Spleen (tissue), 7 donors: ENCODE results near the gene OSBPL10.
"Not testable (repeated sequence)": the region's sequence is repeated elsewhere in the genome, so short reads cannot be mapped to it uniquely, and the experiment has no call there.

Source experiments
- POLR2A ChIP-seq, 3 donors: fragments of 450-650 bp; IDR thresholded peaks; one replicate each; pipeline ENCODE4 v1.5.1; 2017; ENCODE audit warnings: antibody characterized with exemption in 3 of 3, mild to moderate bottlenecking in 1 of 3
- POLR2AphosphoS5 ChIP-seq, 3 donors: sonication (generic); formaldehyde crosslinking; IDR thresholded peaks; one replicate each; pipeline ENCODE4 v1.5.1; 2017; ENCODE audit warnings: antibody characterized with exemption in 3 of 3
- TF ChIP-seq, protein P1 (sequence below), 11 experiments: fragments of 200-600 bp in 7 of 11; fragments of 450-650 bp in 4 of 11; sonication (generic) in 4 of 11; IDR thresholded peaks in 8 of 11; conservative IDR thresholded peaks in 3 of 11; 1 replicate in 7 of 11; 2 replicates in 4 of 11; pipeline versions ENCODE4 v1.4.0 to v1.8.0; 2016 to 2021; ENCODE audit warnings: antibody characterized with exemption in 11 of 11, inconsistent platforms in 4 of 11, mild to moderate bottlenecking in 1 of 11
- donor health status: DM: no; HTN: no; CAD: no; lungs with moderate emphysema.
- donor health status: DM: no; HTN: no; CAD: no.
- donor health status: DM: no; HTN: no; CAD: no.

DNA sequence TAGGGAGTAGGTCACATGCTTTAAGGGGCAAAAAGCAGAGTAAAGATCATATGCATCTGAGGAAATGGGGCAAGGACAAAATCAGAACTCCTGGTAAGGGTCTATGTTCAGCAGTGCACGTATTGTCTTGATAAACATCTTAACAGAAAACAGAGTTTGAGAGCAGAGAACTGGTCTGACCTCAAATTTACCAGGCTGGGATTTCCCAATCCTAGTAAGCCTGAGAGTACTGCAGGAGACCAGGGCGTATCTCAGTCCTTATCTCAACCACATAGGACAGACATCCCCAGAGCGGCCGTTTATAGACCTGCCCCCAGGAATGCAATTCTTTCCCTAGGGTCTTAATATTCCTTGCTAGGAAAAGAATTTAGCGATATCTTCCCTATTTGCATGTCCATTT lies 14.0 kb upstream of the OSBPL10 start:
- not testable (repeated sequence) for TF ChIP-seq POLR2A, POLR2AphosphoS5 (IDR thresholded peaks at IDR 0.05)
- TF ChIP-seq, protein P1, sequence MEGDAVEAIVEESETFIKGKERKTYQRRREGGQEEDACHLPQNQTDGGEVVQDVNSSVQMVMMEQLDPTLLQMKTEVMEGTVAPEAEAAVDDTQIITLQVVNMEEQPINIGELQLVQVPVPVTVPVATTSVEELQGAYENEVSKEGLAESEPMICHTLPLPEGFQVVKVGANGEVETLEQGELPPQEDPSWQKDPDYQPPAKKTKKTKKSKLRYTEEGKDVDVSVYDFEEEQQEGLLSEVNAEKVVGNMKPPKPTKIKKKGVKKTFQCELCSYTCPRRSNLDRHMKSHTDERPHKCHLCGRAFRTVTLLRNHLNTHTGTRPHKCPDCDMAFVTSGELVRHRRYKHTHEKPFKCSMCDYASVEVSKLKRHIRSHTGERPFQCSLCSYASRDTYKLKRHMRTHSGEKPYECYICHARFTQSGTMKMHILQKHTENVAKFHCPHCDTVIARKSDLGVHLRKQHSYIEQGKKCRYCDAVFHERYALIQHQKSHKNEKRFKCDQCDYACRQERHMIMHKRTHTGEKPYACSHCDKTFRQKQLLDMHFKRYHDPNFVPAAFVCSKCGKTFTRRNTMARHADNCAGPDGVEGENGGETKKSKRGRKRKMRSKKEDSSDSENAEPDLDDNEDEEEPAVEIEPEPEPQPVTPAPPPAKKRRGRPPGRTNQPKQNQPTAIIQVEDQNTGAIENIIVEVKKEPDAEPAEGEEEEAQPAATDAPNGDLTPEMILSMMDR (IDR thresholded peaks at IDR 0.05 in 8 of 11, conservative IDR thresholded peaks at IDR 0.05 in 3 of 11): not testable (repeated sequence)
